ENCODE data around the gene FGF11. TPM values are rescaled to one million over a fixed set of nuclear protein-coding genes. Genes with fewer than 3 reads are reported as not detected.
A peak's percentile ranks its signal among the peaks of the same experiment; 100 is the strongest.

FGF11 gene
- total and polyA plus RNA-seq, 2 of the 13 experiments (the other 11 are each of a cell fraction or from before 2014, with no cell fraction given), result 0.20 to 7.6 TPM

GRCh38 chr17:7484919-7485377, 45.6 kb downstream of the FGF11 start (continued):
- no peak for TF ChIP-seq ZBTB39 (CRISPR knock-in tag; IDR thresholded peaks at IDR 0.05)
- no peak for TF ChIP-seq PAWR (CRISPR knock-in tag; IDR thresholded peaks at IDR 0.05; ENCODE audit: borderline replicate concordance)
- peak; percentile 81; the same call in 1 of the 2 replicates for TF ChIP-seq MAX (IDR thresholded peaks at IDR 0.05)
- no peak for TF ChIP-seq SRSF9 (IDR thresholded peaks at IDR 0.05; ENCODE audit: borderline replicate concordance, insufficient read depth, low read depth, low read length, poor library complexity, severe bottlenecking)
- TF ChIP-seq SMAD3 (CRISPR knock-in tag; IDR thresholded peaks at IDR 0.05), result no peak
- no peak for TF ChIP-seq ZNF839 (CRISPR knock-in tag; IDR thresholded peaks at IDR 0.05; ENCODE audit: borderline replicate concordance)
- TF ChIP-seq MTERF4 (CRISPR knock-in tag; IDR thresholded peaks at IDR 0.05), result peak; percentile 66; the same call in 1 of the 2 replicates
- no peak for TF ChIP-seq ZNF615 (CRISPR knock-in tag; IDR thresholded peaks at IDR 0.05; ENCODE audit: borderline replicate concordance)
- no peak for TF ChIP-seq YEATS4 (CRISPR knock-in tag; IDR thresholded peaks at IDR 0.05; ENCODE audit: borderline replicate concordance)
- TF ChIP-seq BORCS8-MEF2B (CRISPR knock-in tag; IDR thresholded peaks at IDR 0.05), result peak; percentile 44; the same call in 1 of the 2 replicates
- TF ChIP-seq ZNF280D (CRISPR knock-in tag; IDR thresholded peaks at IDR 0.05), result no peak
- no peak; the same call in 1 of the 2 replicates for TF ChIP-seq ZSCAN22 (CRISPR knock-in tag; IDR thresholded peaks at IDR 0.05)
- TF ChIP-seq NR2F6 (IDR thresholded peaks at IDR 0.05), result no peak; the same call in 1 of the 2 replicates
- no peak for TF ChIP-seq NR2F6 (CRISPR knock-in tag; IDR thresholded peaks at IDR 0.05)
- TF ChIP-seq GMEB2 (CRISPR knock-in tag; IDR thresholded peaks at IDR 0.05; ENCODE audit: low read depth), result no peak
- TF ChIP-seq PLSCR1 (CRISPR knock-in tag; IDR thresholded peaks at IDR 0.05; ENCODE audit: borderline replicate concordance), result no peak
- 0 out of 2 replicates have a peak, but pooled peaks have one; percentile 5 for TF ChIP-seq SRY (CRISPR knock-in tag; IDR thresholded peaks at IDR 0.05)
- no peak for TF ChIP-seq ZNF800 (CRISPR knock-in tag; IDR thresholded peaks at IDR 0.05)
- 0 out of 2 replicates have a peak, but pooled peaks have one; percentile 12 for TF ChIP-seq FOXC1 (CRISPR knock-in tag; IDR thresholded peaks at IDR 0.05; ENCODE audit: borderline replicate concordance)

Measured in HepG2 (cell line).